ENCODE results near the gene LANCL2. TPM values are rescaled to one million over a fixed set of nuclear protein-coding genes. Genes with fewer than 3 reads are reported as not detected.

Gene LANCL2
- total RNA-seq, 2 donors from 2014 or later, result 16.2 to 17.8 TPM

- H3K4me1 ChIP-seq, result no peaks in the 10 kb centered on the region
- no peak for DNase-seq
- H3K27ac ChIP-seq, result no peak overlapping the region
- H3K27me3 ChIP-seq, result no peaks in the 10 kb centered on the region
- TF ChIP-seq, protein P1, sequence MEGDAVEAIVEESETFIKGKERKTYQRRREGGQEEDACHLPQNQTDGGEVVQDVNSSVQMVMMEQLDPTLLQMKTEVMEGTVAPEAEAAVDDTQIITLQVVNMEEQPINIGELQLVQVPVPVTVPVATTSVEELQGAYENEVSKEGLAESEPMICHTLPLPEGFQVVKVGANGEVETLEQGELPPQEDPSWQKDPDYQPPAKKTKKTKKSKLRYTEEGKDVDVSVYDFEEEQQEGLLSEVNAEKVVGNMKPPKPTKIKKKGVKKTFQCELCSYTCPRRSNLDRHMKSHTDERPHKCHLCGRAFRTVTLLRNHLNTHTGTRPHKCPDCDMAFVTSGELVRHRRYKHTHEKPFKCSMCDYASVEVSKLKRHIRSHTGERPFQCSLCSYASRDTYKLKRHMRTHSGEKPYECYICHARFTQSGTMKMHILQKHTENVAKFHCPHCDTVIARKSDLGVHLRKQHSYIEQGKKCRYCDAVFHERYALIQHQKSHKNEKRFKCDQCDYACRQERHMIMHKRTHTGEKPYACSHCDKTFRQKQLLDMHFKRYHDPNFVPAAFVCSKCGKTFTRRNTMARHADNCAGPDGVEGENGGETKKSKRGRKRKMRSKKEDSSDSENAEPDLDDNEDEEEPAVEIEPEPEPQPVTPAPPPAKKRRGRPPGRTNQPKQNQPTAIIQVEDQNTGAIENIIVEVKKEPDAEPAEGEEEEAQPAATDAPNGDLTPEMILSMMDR (IDR thresholded peaks at IDR 0.05), result no peak
- no peak overlapping the region for H3K4me3 ChIP-seq
- H3K36me3 ChIP-seq, result no peaks in the 10 kb centered on the region
- no peaks in the 10 kb centered on the region for H3K9me3 ChIP-seq
- intact Hi-C loops (cut with DNase I), result no loop called here
- H3K9ac ChIP-seq (ENCODE audit: low read depth in 2 of 2, low read length in 2 of 2), result no peak overlapping the region
Measured at GRCh38 chr7:55335786-55336185, 29.4 kb upstream of the LANCL2 start.

GRCh38 chr7:55336540-55336939 lies 28.6 kb upstream of the LANCL2 start:
- no peaks in the 10 kb centered on the region for H3K27me3 ChIP-seq
- H3K4me3 ChIP-seq, result no peak overlapping the region
- no peaks in the 10 kb centered on the region for H3K36me3 ChIP-seq
- TF ChIP-seq, protein P1 (IDR thresholded peaks at IDR 0.05), result no peak
- intact Hi-C loops (cut with DNase I), result no loop called here
- no peak overlapping the region for H3K9ac ChIP-seq (ENCODE audit: low read depth in 2 of 2, low read length in 2 of 2)
- no peak overlapping the region for H3K27ac ChIP-seq
- DNase-seq, result no peak
- H3K4me1 ChIP-seq, result no peaks in the 10 kb centered on the region
- H3K9me3 ChIP-seq, result no peaks in the 10 kb centered on the region

- no peak for DNase-seq
- no peak overlapping the region for H3K4me3 ChIP-seq
- H3K4me1 ChIP-seq, result no peaks in the 10 kb centered on the region
- no peak overlapping the region for H3K9ac ChIP-seq (ENCODE audit: low read depth in 2 of 2, low read length in 2 of 2)
- no peaks in the 10 kb centered on the region for H3K9me3 ChIP-seq
- intact Hi-C loops (cut with DNase I), result no loop called here
- H3K27me3 ChIP-seq, result no peaks in the 10 kb centered on the region
- no peaks in the 10 kb centered on the region for H3K36me3 ChIP-seq
- H3K27ac ChIP-seq, result no peak overlapping the region
- TF ChIP-seq, protein P1 (IDR thresholded peaks at IDR 0.05), result no peak
Measured at GRCh38 chr7:55339033-55340000, 25.8 kb upstream of the LANCL2 start.

- Histone ChIP-seq H3K36me3 (no peaks in the 10 kb centered on the region), H3K27me3 (no peaks in the 10 kb centered on the region), H3K4me1 (no peaks in the 10 kb centered on the region), H3K9me3 (no peaks in the 10 kb centered on the region), H3K9ac (ENCODE audit: low read depth in 2 of 2, low read length in 2 of 2) (no peak overlapping the region), H3K4me3 (no peak overlapping the region), H3K27ac (no peak overlapping the region)
- intact Hi-C loops (cut with DNase I), result no loop called here
- no peak for DNase-seq
- TF ChIP-seq, protein P1 (IDR thresholded peaks at IDR 0.05), result no peak
Measured at GRCh38 chr7:55342216-55342871, 22.8 kb upstream of the LANCL2 start.

DNA sequence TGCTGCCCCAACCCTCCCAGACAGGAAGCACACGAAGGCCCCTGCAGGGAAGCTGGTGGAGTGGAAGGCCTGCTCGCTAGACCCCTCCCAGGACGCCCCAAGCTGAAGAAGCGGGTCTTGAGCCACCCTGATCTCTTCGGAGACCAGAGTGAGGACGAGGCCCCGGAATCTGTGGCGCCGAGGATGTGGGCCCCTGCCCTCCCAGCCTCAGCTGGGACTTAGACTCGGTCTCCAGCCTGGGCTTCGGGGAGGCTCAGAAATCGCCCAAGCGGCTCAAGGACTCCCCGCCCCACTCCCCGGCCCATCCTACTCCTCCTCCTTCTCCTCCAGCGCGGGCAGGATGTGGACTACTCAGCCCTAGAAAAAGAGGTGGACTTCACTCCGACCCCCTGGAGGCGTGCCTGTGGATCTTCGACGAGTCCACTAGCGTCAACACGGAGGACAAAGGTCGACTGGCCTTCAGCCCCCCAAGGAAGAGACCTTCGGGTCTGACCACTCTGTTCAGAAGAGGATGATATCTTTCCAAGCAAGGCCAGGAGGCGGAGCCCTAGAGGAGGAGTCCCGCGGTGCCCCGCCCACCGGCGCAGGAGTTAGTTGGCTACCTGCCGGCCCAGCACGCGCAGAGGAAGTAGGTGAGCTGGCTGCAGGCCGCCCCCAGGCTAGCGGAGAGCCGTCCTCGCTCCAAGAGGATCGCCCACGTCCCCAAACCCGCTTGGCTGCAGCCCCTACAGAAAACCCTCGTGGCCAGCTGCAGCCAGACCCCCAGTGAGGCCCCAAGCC lies 21.9 kb upstream of the LANCL2 start:
- no peak for DNase-seq
- Histone ChIP-seq H3K27me3 (no peaks in the 10 kb centered on the region), H3K4me3 (no peak overlapping the region), H3K36me3 (no peaks in the 10 kb centered on the region), H3K9me3 (no peaks in the 10 kb centered on the region), H3K27ac (no peak overlapping the region), H3K9ac (ENCODE audit: low read depth in 2 of 2, low read length in 2 of 2) (no peak overlapping the region), H3K4me1 (no peaks in the 10 kb centered on the region)
- TF ChIP-seq, protein P1 (IDR thresholded peaks at IDR 0.05), result no peak
- intact Hi-C loops (cut with DNase I), result no loop called here

Measured in colonic mucosa (tissue), 4 donors.